A549 (cell line): ENCODE results near the gene SREBF1. TPM values are rescaled to one million over a fixed set of nuclear protein-coding genes. Genes with fewer than 3 reads are reported as not detected.

Experiments used
- ATAC-seq, 2 experiments: fragments of 200-7000 bp in 1 of 2; fragments of >200 bp in 1 of 2; cut with Nextera tagmentation in 1 of 2; cut with Tn5 transposase in 1 of 2; 3 replicates each; pipeline versions ENCODE4 v1.8.0 to v1.9.1; 2018 to 2020; ENCODE audit warnings: mild to moderate bottlenecking in 1 of 2, moderate library complexity in 1 of 2
- CTCF ChIA-PET: fragments of 300-600 bp; sonication (Branson Sonifier 250); formaldehyde crosslinking; extraction: SDS; loops from one replicate; lab custom pipeline; 2021; ENCODE audit warnings: antibody characterized with exemption, inconsistent platforms; lab: Yijun Ruan, JAX
- POLR2A ChIA-PET: fragments of 350-600 bp; formaldehyde crosslinking; extraction: SDS; loops from one replicate; lab custom pipeline; 2021; ENCODE audit warnings: antibody characterized with exemption, inconsistent platforms; lab: Yijun Ruan, JAX
- DNase-seq, 2 experiments: peaks; one replicate each; pipeline versions ENCODE4 v3.0.0 to v3.0.0-alpha.2; 2011 to 2016; ENCODE audit warnings: low read depth in 1 of 2, low spot score in 1 of 2
- FAIRE-seq: peaks from 2 replicates; lab custom pipeline; 2011; peaks lifted over from hg19 to GRCh38; lab: Jason Lieb, UNC
- H3K27ac ChIP-seq, 2 experiments: fragments of >200 bp; sonication (Bioruptor Twin); formaldehyde crosslinking; 3 replicates each; pipeline ENCODE4 v1.5.1; 2016 to 2017
- H3K4me1 ChIP-seq: fragments of >200 bp; sonication (Bioruptor Twin); formaldehyde crosslinking; 3 replicates; pipeline ENCODE4 v1.6.1; 2016
- H3K4me2 ChIP-seq: fragments of >200 bp; sonication (Bioruptor Twin); formaldehyde crosslinking; 3 replicates; pipeline ENCODE4 v1.6.1; 2016
- H3K4me3 ChIP-seq: fragments of >200 bp; sonication (Bioruptor Twin); formaldehyde crosslinking; 3 replicates; pipeline ENCODE4 v1.5.1; 2016
- H3K9me3 ChIP-seq: fragments of >200 bp; sonication (Bioruptor Twin); formaldehyde crosslinking; 3 replicates; pipeline ENCODE4 v1.6.1; 2016
- CTCF ChIP-seq: fragments of >200 bp; sonication (Bioruptor Twin); formaldehyde crosslinking; IDR thresholded peaks from 3 replicates; pipeline ENCODE4 v1.5.1; 2016
- EHF ChIP-seq: fragments of 250-450 bp; sonication (Bioruptor Pico); IDR thresholded peaks from 2 replicates; pipeline ENCODE4 v1.5.0; 2020; ENCODE audit warnings: mild to moderate bottlenecking
- EHMT2 ChIP-seq: fragments of 200-600 bp; sonication (generic); IDR thresholded peaks from 2 replicates; pipeline ENCODE4 v1.6.1; 2016; ENCODE audit warnings: antibody characterized with exemption, low read depth, mild to moderate bottlenecking, moderate library complexity
- FOSB ChIP-seq: fragments of 250-450 bp; sonication (Bioruptor Pico); IDR thresholded peaks from 2 replicates; pipeline ENCODE4 v1.5.0; 2020; ENCODE audit warnings: mild to moderate bottlenecking, moderate library complexity
- GATA3 ChIP-seq: IDR thresholded peaks from 2 replicates; pipeline ENCODE4 v1.6.1; 2012; ENCODE audit warnings: borderline replicate concordance
- JUN ChIP-seq, 2 experiments: fragments of >200 bp; sonication (Bioruptor Twin); formaldehyde crosslinking; IDR thresholded peaks; 2 replicates in 1 of 2; 3 replicates in 1 of 2; pipeline ENCODE4 v1.6.1; 2016 to 2017
- NFE2L2 ChIP-seq: fragments of 150-350 bp; conservative IDR thresholded peaks from 2 replicates; pipeline ENCODE4 v1.6.1; 2014; ENCODE audit warnings: low read length
- PBX3 ChIP-seq: IDR thresholded peaks from 2 replicates; pipeline ENCODE4 v1.6.1; 2012
- PHF8 ChIP-seq: fragments of 200-600 bp; sonication (generic); IDR thresholded peaks from 2 replicates; pipeline ENCODE4 v1.6.1; 2016; ENCODE audit warnings: low read depth, mild to moderate bottlenecking, antibody characterized with exemption, moderate library complexity, borderline replicate concordance
- RARB ChIP-seq: fragments of 250-450 bp; sonication (Bioruptor Pico); IDR thresholded peaks from 2 replicates; pipeline ENCODE4 v1.8.0; 2021; ENCODE audit warnings: mild to moderate bottlenecking, moderate library complexity
- RCOR1 ChIP-seq: fragments of 150-350 bp; IDR thresholded peaks from 2 replicates; pipeline ENCODE4 v1.6.1; 2014; ENCODE audit warnings: antibody characterized with exemption, low read length, low read depth
- ZFP36 ChIP-seq: fragments of 450-650 bp; IDR thresholded peaks from 2 replicates; pipeline ENCODE4 v1.6.1; 2014; ENCODE audit warnings: borderline replicate concordance; ENCODE audit not compliant: partially characterized antibody
- WGBS: methylation state at CpG from one replicate; pipeline ENCODE4 v1.1.6; 2017; ENCODE audit errors: missing lambda C conversion rate; 5-methylcytosine and 5-hydroxymethylcytosine counted together
- polyA plus RNA-seq, 4 experiments: library from polyadenylated mRNA; depleted of rRNA in 3 of 4; stranded (reverse); fragments of >200 nt; fragmentation: RNase III in 1 of 4; extraction: RNeasy Plus Mini Kit Qiagen cat#74134 plus additional on column Dnase treatment in 1 of 4; gene quantifications; 2 replicates in 3 of 4; 3 replicates in 1 of 4; pipeline ENCODE4 v1.2.3, GENCODE V29; 2011 to 2017
- TF ChIP-seq, protein P1 (sequence below): fragments of >200 bp; sonication (Bioruptor Twin); formaldehyde crosslinking; IDR thresholded peaks from 3 replicates; pipeline ENCODE4 v1.6.1; 2016
- TF ChIP-seq, protein P2 (sequence below): fragments of 450-650 bp; IDR thresholded peaks from 2 replicates; pipeline ENCODE4 v1.6.1; 2014; ENCODE audit warnings: antibody characterized with exemption

SREBF1 gene
- polyA plus RNA-seq, 2 of the 4 experiments (the other 2 are of a cell fraction) = 47.4 to 159 TPM

DNA sequence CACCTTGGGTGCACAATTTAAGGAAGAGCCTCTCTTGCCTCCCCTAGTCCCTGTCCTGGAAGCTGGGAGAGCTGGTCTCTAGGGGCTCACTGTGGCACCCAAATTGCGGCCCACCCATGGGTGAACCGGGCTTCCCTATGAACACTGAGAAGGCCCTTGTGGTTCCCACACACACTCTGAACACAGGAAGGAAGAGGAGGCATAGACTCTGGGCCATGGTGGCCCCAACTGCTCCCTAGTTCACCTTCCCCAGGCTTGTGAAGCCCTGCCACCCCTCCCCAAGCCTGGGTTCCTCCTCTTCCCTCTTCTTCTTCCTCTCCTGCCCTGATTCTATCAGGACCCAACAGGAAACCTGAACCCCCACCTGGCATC lies 10.5 kb downstream of the SREBF1 start:
- no peaks in the 10 kb centered on the region for H3K9me3 ChIP-seq
- ATAC-seq = no peak
- ChIA-PET POLR2A (interaction anchor here (1.6 to 4.8 kb wide), 3 partner anchors 8 to 15 kb away, joined by 4 to 100 read pairs (median 6); partner anchors contain the start of gene SREBF1), CTCF (interaction anchor here (0.6 to 30.5 kb wide), 5 partner anchors 9 to 208 kb away, joined by 3 to 859 read pairs (median 4); no protein-coding TSS in a partner anchor)
- peaks cover 94% of the 10 kb centered on the region for H3K4me1 ChIP-seq
- H3K4me2 ChIP-seq = peak overlapping the region; percentile 100
- no peak for FAIRE-seq
- no peak for DNase-seq
- TF ChIP-seq, protein P1, sequence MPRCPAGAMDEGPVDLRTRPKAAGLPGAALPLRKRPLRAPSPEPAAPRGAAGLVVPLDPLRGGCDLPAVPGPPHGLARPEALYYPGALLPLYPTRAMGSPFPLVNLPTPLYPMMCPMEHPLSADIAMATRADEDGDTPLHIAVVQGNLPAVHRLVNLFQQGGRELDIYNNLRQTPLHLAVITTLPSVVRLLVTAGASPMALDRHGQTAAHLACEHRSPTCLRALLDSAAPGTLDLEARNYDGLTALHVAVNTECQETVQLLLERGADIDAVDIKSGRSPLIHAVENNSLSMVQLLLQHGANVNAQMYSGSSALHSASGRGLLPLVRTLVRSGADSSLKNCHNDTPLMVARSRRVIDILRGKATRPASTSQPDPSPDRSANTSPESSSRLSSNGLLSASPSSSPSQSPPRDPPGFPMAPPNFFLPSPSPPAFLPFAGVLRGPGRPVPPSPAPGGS = no peak
- TF ChIP-seq ZFP36 (no peak), RARB (no peak), FOSB (CRISPR knock-in tag) (no peak), EHF (CRISPR knock-in tag) (no peak), PBX3 (no peak), GATA3 (no peak), EHMT2 (no peak), JUN (IDR thresholded peaks at IDR 0.05) (no peak), CTCF (no peak), PHF8 (no peak), RCOR1 (no peak)
- TF ChIP-seq, protein P2, sequence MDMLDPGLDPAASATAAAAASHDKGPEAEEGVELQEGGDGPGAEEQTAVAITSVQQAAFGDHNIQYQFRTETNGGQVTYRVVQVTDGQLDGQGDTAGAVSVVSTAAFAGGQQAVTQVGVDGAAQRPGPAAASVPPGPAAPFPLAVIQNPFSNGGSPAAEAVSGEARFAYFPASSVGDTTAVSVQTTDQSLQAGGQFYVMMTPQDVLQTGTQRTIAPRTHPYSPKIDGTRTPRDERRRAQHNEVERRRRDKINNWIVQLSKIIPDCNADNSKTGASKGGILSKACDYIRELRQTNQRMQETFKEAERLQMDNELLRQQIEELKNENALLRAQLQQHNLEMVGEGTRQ = no peak
- H3K27ac ChIP-seq = peak overlapping the region; percentile 93 to 96
- WGBS = 94% methylated on average over 2 of the region's 2 CpGs
- no peak overlapping the region for H3K4me3 ChIP-seq

DNA sequence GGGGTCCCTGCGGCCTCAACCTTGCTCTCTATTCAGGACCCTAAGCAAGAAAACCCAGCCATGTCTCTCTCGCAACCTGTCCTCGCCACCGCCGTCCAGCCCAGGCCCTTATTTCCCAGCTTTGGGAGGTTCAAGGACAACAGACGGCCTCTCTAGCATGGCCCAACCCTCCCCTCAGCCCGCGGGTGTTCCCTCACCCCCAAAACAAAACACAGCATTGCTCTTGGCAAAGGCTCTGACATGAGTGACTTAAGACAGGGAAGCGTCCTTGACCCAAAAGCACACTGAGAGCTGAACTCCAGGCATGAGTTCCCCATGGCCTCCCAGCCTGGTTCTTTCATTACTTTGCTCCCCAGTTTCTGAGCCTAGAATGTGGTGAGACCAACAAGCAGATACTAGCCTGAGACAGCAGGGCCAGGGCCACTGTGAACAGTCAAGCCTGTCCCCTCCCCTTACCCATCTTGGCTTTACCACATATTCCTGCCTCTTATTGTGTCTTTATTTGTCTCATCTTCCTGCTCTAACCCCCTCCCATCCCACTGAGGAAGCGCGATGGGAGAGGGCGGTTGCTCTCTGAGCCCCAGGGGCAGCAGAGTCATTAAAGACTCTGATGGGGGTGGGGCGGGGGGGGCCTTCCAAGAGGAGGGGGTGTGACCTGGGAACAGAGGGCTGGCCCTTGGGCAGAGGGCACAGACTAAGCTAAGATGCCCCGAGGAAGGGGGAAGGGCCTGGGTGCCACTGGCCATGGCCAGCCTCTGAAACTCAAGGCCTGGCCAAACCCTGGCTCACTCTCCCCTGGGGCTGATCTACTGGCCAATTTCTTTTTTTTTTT lies 11.8 kb downstream of the SREBF1 start:
- DNase-seq = peak in 1 of 2 experiments; percentile 53
- POLR2A ChIA-PET = interaction anchor here (0.6 to 4.8 kb wide), 6 partner anchors 9 to 44 kb away, joined by 3 to 100 read pairs (median 5); partner anchors contain the start of gene SREBF1
- CTCF ChIA-PET = interaction anchor here (1.0 to 30.5 kb wide), 3 partner anchors 11 to 33 kb away, joined by 3 to 859 read pairs (median 402); no protein-coding TSS in a partner anchor
- WGBS = 52% methylated on average over 14 of the region's 14 CpGs
- no peaks in the 10 kb centered on the region for H3K9me3 ChIP-seq
- no peak for FAIRE-seq
- no peak overlapping the region; the same call in 2 of the 3 replicates for H3K4me3 ChIP-seq
- peaks cover 94% of the 10 kb centered on the region for H3K4me1 ChIP-seq
- H3K4me2 ChIP-seq = peak overlapping the region; percentile 100
- TF ChIP-seq RARB (0 out of 2 replicates have a peak, but pooled peaks have one; percentile 44), NFE2L2 (no peak), JUN (IDR thresholded peaks at IDR 0.05) (0 out of 5 replicates have a peak, but pooled peaks of 1 of the 2 experiments have one; percentile 3), EHF (CRISPR knock-in tag) (no peak)
- ATAC-seq = peak; percentile 1 to 6; a peak in 2 of 6 replicates
- peak overlapping the region; percentile 93 to 96 for H3K27ac ChIP-seq
